HEK293T (cell line): ENCODE measurements around the gene ZNF771.

Source experiments
- CTCF ChIA-PET: fragments of 350-600 bp; formaldehyde crosslinking; extraction: SDS; loops from one replicate; lab custom pipeline; 2021; ENCODE audit warnings: antibody characterized with exemption, inconsistent platforms; lab: Yijun Ruan, JAX
- POLR2A ChIA-PET: fragments of 350-600 bp; formaldehyde crosslinking; extraction: SDS; loops from one replicate; lab custom pipeline; 2020; ENCODE audit warnings: antibody characterized with exemption, inconsistent platforms; lab: Yijun Ruan, JAX
- DNase-seq: peaks from one replicate; pipeline ENCODE4 v3.0.0; 2012; ENCODE audit warnings: mixed read lengths; ENCODE audit errors: extremely low spot score
- ARNT ChIP-seq: fragments of 450-650 bp; IDR thresholded peaks from 2 replicates; pipeline ENCODE4 v1.6.1; 2017; ENCODE audit warnings: mild to moderate bottlenecking
- BHLHE40 ChIP-seq: fragments of 450-650 bp; IDR thresholded peaks from 2 replicates; pipeline ENCODE4 v1.6.1; 2016; ENCODE audit warnings: mild to moderate bottlenecking, moderate library complexity, borderline replicate concordance
- CTBP1 ChIP-seq: fragments of 450-650 bp; IDR thresholded peaks from 2 replicates; pipeline ENCODE4 v1.6.1; 2016; ENCODE audit warnings: borderline replicate concordance
- ELF4 ChIP-seq: fragments of 450-650 bp; IDR thresholded peaks from 2 replicates; pipeline ENCODE4 v1.6.1; 2017; ENCODE audit warnings: antibody characterized with exemption
- FOXA1 ChIP-seq: fragments of 450-650 bp; IDR thresholded peaks from 2 replicates; pipeline ENCODE4 v1.6.1; 2016; ENCODE audit warnings: mild to moderate bottlenecking
- FOXK2 ChIP-seq: fragments of 450-650 bp; IDR thresholded peaks from 2 replicates; pipeline ENCODE4 v1.6.1; 2016; ENCODE audit warnings: mild to moderate bottlenecking
- FOXM1 ChIP-seq: fragments of 450-650 bp; IDR thresholded peaks from 2 replicates; pipeline ENCODE4 v1.6.1; 2017; ENCODE audit warnings: mild to moderate bottlenecking, borderline replicate concordance
- HDGF ChIP-seq: fragments of 450-650 bp; IDR thresholded peaks from 2 replicates; pipeline ENCODE4 v1.6.1; 2017; ENCODE audit warnings: antibody characterized with exemption, borderline replicate concordance
- L3MBTL2 ChIP-seq: fragments of 450-650 bp; conservative IDR thresholded peaks from 2 replicates; pipeline ENCODE4 v1.6.1; 2016; ENCODE audit warnings: mild to moderate bottlenecking
- LEF1 ChIP-seq: fragments of 450-650 bp; IDR thresholded peaks from 2 replicates; pipeline ENCODE4 v1.6.1; 2017; ENCODE audit warnings: mild to moderate bottlenecking, borderline replicate concordance
- NFRKB ChIP-seq: fragments of 450-650 bp; IDR thresholded peaks from 2 replicates; pipeline ENCODE4 v1.6.1; 2016; ENCODE audit warnings: mild to moderate bottlenecking, moderate library complexity
- PKNOX1 ChIP-seq: fragments of 450-650 bp; IDR thresholded peaks from 2 replicates; pipeline ENCODE4 v1.6.1; 2016
- SP1 ChIP-seq: fragments of 450-650 bp; IDR thresholded peaks from 2 replicates; pipeline ENCODE4 v1.6.1; 2017
- SUZ12 ChIP-seq: fragments of 450-650 bp; IDR thresholded peaks from 2 replicates; pipeline ENCODE4 v1.6.1; 2016; ENCODE audit warnings: mild to moderate bottlenecking
- TARDBP ChIP-seq: fragments of 450-650 bp; IDR thresholded peaks from 2 replicates; pipeline ENCODE4 v1.6.1; 2016
- ZNF384 ChIP-seq: fragments of 450-650 bp; IDR thresholded peaks from 2 replicates; pipeline ENCODE4 v1.6.1; 2016

ZNF771 gene

GRCh38 chr16:30381291-30382041, 25.9 kb upstream of the ZNF771 start:
- DNase-seq: no peak
- ChIA-PET POLR2A (interaction anchor here (1.2 to 9.4 kb wide), 4 partner anchors 10 to 26 kb away, joined by 4 to 75 read pairs (median 14); partner anchors contain the start of genes CD2BP2, ZNF48 and ZNF771), CTCF (no interaction called here)
- TF ChIP-seq ZNF384 (no peak), TARDBP (no peak)

- DNase-seq: no peak
- POLR2A ChIA-PET: interaction anchor here (1.0 to 9.4 kb wide), 5 partner anchors 9 to 27 kb away, joined by 3 to 75 read pairs (median 9); partner anchors contain the start of genes CD2BP2, ZNF48 and ZNF771
- CTCF ChIA-PET: interaction anchor here (1.0 kb wide), 1 partner anchor 25 kb away, joined by 3 read pairs; the partner anchor contains the start of gene ZNF771
- no peak for TF ChIP-seq FOXA1
- TF ChIP-seq LEF1: no peak
- TF ChIP-seq TARDBP: no peak
- TF ChIP-seq HDGF: no peak
- TF ChIP-seq FOXK2: no peak
- TF ChIP-seq FOXM1: no peak
- no peak for TF ChIP-seq CTBP1
- no peak for TF ChIP-seq ARNT
- no peak for TF ChIP-seq ELF4
- TF ChIP-seq SUZ12: no peak
- TF ChIP-seq NFRKB: no peak
- no peak for TF ChIP-seq L3MBTL2
- TF ChIP-seq SP1: no peak
Observed at GRCh38 chr16:30382111-30382881, 25.1 kb upstream of the ZNF771 start, which contains the start of gene SEPTIN1. TSS of gene SEPTIN1 (minus strand) at chr16:30382561. CDS start at chr16:30382542, 19 bp downstream.

- ChIA-PET POLR2A (interaction anchor here (1.5 to 9.4 kb wide), 4 partner anchors 8 to 24 kb away, joined by 4 to 75 read pairs (median 16); partner anchors contain the start of genes ZNF48 and ZNF771), CTCF (interaction anchor here (0.9 to 1.0 kb wide), 3 partner anchors 24 to 243 kb away, joined by 3 read pairs; partner anchors contain the start of genes DCTPP1 and ZNF771)
- TF ChIP-seq ZNF384 (no peak), CTBP1 (no peak), TARDBP (no peak), L3MBTL2 (no peak), LEF1 (no peak), FOXA1 (no peak), ELF4 (no peak), SP1 (no peak), HDGF (no peak), PKNOX1 (no peak), FOXM1 (no peak), NFRKB (no peak)
- no peak for DNase-seq
Observed at GRCh38 chr16:30383521-30383920, 23.9 kb upstream of the ZNF771 start.

- POLR2A ChIA-PET: interaction anchor here (0.6 to 5.0 kb wide), 19 partner anchors 8 to 349 kb away, joined by 3 to 97 read pairs (median 5); partner anchors contain the start of genes CD2BP2, CORO1A, DCTPP1 and SEPTIN1
- CTCF ChIA-PET: interaction anchor here (0.8 to 2.1 kb wide), 7 partner anchors 10 to 35 kb away, joined by 3 to 15 read pairs (median 6); partner anchors contain the start of genes DCTPP1 and ZNF771
- DNase-seq: no peak
- no peak for TF ChIP-seq CTBP1
- TF ChIP-seq PKNOX1: no peak
- TF ChIP-seq L3MBTL2: no peak
- TF ChIP-seq ZNF384: no peak
- no peak for TF ChIP-seq TARDBP
- TF ChIP-seq ELF4: no peak
- TF ChIP-seq FOXM1: no peak
- no peak for TF ChIP-seq ARNT
- no peak for TF ChIP-seq FOXA1
- no peak for TF ChIP-seq SP1
- no peak for TF ChIP-seq NFRKB
- no peak for TF ChIP-seq BHLHE40
- no peak for TF ChIP-seq SUZ12
- TF ChIP-seq LEF1: no peak
- no peak for TF ChIP-seq HDGF
- no peak for TF ChIP-seq FOXK2
Observed at GRCh38 chr16:30394592-30395154, 12.7 kb upstream of the ZNF771 start.

DNA sequence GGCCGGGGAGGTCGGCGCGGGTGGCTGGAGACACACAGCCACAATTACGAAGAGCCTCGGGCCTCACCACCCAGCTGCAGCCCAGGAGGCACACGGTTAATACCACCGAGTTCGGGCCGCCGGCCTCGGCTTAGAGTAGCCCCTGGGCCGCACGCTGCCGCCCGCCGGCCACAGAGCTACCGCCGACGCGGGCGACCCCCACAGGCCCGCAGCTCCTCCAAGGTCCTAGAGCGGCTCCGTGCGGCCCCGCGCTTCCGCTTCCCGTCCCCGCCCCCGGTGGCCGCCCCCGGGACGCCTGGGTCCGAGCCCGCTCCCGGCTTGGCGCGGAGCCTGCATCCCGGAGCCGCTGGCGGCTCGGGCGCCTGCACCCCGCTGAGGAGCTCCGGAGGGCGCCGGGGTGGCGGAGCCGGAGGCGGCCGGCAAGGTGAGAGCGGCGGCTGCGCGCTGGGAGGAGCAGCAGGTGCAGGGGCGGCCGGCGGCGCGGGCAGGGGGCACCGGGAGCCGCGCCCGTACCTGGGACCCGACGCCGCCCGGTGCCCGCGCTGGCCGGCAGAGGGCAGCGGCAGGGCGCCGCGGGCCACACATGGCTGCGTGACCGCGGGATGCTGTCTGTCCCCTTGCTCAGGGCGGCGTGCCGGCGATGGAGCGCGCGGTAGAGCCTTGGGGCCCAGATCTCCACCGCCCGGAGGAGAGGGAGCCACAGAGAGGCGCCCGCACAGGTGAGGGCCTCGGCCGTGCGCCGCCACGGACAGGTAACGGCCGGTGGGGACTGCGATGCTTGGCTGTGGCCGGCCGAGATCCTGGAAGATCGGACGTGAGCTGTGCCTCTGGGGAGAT, 12.0 kb upstream of the ZNF771 start, which contains the start of gene ZNF48:
TSS of gene ZNF48 (plus strand) at position 266 of the 837 bp plus-strand sequence. CDS start at position 641, 375 bp downstream.
- peak; percentile 89 for DNase-seq
- no peak for TF ChIP-seq SUZ12
- TF ChIP-seq TARDBP: no peak
- TF ChIP-seq CTBP1: 0 out of 2 replicates have a peak, but pooled peaks have one; percentile 48
- TF ChIP-seq L3MBTL2: peak; percentile 64
- TF ChIP-seq FOXM1: peak; percentile 89; the same call in 1 of the 2 replicates
- ChIA-PET CTCF (interaction anchor here (0.8 to 2.1 kb wide), 12 partner anchors 10 to 234 kb away, joined by 3 to 15 read pairs (median 5); partner anchors contain the start of genes DCTPP1 and ZNF771), POLR2A (interaction anchor here (0.6 to 5.0 kb wide), 23 partner anchors 9 to 350 kb away, joined by 3 to 97 read pairs (median 5); partner anchors contain the start of genes CD2BP2, CORO1A, DCTPP1 and SEPTIN1)
